Suprapubic skin (tissue), 4 donors: Measurements from ENCODE around the gene OR6V1.

Experiments
- CTCF ChIP-seq, 2 donors: fragments of 200-600 bp in 1 of 2; fragments of 450-650 bp in 1 of 2; sonication (generic) in 1 of 2; IDR thresholded peaks; one replicate each; pipeline ENCODE4 v1.5.1; 2016 to 2019; ENCODE audit warnings: antibody characterized with exemption in 2 of 2, mild to moderate bottlenecking in 1 of 2, moderate library complexity in 1 of 2
- EP300 ChIP-seq: sonication (generic); formaldehyde crosslinking; IDR thresholded peaks from one replicate; pipeline ENCODE4 v1.6.1; 2017; ENCODE audit warnings: antibody characterized with exemption
- POLR2AphosphoS5 ChIP-seq, 3 donors: sonication (generic); formaldehyde crosslinking; IDR thresholded peaks; one replicate each; pipeline ENCODE4 v1.6.1; 2017; ENCODE audit warnings: antibody characterized with exemption in 3 of 3

- TF ChIP-seq EP300 (no peak), CTCF (IDR thresholded peaks at IDR 0.05) (no peak), POLR2AphosphoS5 (IDR thresholded peaks at IDR 0.05) (no peak)
Measured at GRCh38 chr7:143042790-143043271, 9.3 kb upstream of the OR6V1 start.
